GM18502 (cell line): Measurements from ENCODE around the gene HIC2.
"Not testable (repeated sequence)": the region's sequence is repeated elsewhere in the genome, so short reads cannot be mapped to it uniquely, and the experiment has no call there.

Experiments used
- ATAC-seq: cut with Tn5 transposase; IDR thresholded peaks from one replicate; pipeline ENCODE4 v1.9.1; 2021; ENCODE audit warnings: mild to moderate bottlenecking; ENCODE audit not compliant: unreplicated experiment, poor library complexity

Gene HIC2

DNA sequence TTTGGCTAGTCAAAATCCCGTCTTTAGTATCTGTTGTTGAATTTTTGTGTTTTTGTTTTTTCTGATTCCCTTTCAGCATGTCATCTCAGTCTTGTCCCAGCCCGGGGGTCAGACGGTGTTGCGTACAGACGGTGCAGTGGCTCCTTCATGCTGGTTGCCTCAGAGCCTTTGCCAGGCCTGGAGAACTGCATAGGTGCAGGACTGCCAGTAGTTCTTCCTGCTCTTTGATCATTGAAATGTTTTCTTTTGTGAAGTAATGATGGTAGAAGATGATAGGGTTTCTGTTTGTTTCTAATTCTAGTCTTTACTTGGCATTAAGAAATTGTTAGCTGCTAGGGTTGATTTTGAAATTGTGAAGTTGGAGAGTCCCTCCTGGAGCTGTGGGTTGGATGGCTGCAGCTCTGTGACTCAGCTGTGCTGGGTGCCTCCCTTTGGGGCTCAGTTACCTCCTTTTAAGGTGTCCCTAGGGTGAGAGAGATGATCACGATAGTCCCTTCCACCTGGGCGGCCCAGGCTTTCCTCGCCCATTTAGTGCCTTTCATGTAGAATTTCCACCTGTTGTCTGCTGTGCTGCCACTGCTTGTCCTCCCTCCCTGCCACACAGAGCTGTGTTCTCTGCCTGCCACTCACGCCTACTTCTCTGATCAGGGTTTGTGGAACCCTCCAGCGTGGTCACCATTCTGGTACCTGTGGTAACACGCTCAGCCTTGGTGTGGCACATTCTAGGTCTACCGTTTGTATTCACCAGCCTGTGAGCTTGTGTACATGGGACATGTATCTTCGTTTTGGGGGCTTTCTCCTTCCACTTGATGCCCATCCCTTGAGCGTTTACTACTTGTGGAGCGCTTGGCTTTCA, 17.4 kb downstream of the HIC2 start:
- not testable (repeated sequence) for ATAC-seq

- not testable (repeated sequence) for ATAC-seq
Measured at GRCh38 chr22:21435998-21436810, 19.0 kb downstream of the HIC2 start.

GRCh38 chr22:21438013-21438412, 20.8 kb downstream of the HIC2 start:
- not testable (repeated sequence) for ATAC-seq

- not testable (repeated sequence) for ATAC-seq
Measured at GRCh38 chr22:21440018-21440636, 23.0 kb downstream of the HIC2 start.

DNA sequence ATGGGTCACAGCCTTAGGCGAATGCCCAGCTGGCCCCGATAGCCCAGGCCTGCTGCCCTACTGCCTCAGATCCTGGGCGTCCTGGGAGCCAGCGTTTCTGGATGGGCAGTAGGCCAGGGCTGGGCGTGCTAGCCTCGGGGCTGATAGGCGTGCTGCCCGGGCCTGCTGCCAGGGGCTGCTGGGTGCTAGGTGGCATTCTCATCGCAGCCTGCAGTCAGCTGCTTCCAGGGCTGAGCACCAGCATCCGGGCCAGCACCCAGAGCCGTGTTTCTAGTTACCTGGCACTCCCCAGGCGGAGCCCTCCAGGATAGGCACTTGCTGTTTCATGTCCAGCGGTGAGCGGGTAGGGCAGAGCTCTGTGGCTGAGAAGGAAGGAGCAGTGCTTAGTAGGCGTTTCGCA, 23.5 kb downstream of the HIC2 start:
- ATAC-seq, result not testable (repeated sequence)

GRCh38 chr22:21441170-21441569, 24.0 kb downstream of the HIC2 start:
- not testable (repeated sequence) for ATAC-seq

GRCh38 chr22:21442123-21442522, 25.0 kb downstream of the HIC2 start:
- ATAC-seq, result not testable (repeated sequence)

DNA sequence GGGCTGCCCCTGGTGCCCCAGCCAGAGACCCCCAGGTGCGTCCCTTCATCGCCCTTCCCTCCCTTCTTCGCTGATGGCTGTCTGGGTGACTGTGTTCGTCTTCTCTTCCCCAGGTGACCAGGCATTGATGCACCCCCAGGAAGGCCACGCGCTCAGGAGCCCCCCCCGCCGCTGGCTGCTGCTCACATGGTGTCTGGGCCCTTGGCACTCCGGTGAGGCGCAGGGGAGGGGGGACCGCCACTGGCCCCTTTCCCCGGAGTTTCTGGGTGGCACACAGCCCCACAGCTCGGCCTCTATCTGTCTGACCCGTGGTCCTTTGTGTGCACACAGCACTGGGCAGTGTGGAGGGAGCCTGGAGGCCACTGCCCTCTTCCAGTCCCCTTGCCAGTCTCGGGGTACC, 25.5 kb downstream of the HIC2 start:
- not testable (repeated sequence) for ATAC-seq

GRCh38 chr22:21443057-21443734, 26.0 kb downstream of the HIC2 start:
- no peak for ATAC-seq

DNA sequence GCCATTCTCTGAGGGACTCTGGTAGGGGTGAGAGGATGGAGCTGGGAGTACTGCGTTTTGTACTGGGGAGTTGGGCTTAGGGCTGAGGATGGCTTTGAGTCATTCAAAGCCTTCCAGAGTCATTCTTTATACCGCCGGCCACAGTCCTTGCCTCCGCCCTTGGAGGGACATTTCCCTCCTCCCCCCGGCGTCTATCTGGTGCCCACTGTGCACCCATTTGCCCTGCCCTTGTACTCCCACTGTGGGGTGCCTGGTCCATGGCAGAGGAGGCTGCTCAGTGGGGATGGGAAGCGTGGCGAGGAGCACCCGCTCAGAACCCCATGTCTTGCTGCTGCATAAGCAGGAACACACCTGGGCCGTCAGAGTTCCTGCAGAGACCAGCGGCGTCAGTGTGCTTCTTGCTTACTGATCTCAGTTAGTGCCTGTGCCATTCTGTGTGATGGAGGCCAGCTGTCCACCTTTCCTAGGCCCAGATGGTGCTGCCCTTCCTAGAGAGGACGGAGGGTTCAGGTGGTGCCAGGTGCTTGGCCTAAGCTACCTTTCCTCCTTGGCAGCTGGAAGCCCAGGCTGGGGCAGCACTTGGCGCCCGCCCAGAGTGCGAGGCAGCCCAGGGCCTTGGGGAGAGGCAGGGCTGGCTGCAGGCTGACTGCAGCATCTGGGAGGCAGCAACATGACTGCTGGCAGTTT, 26.7 kb downstream of the HIC2 start:
- ATAC-seq, result no peak

- ATAC-seq, result no peak
Measured at GRCh38 chr22:21444701-21445436, 27.7 kb downstream of the HIC2 start.

- no peak for ATAC-seq
Measured at GRCh38 chr22:21445437-21446127, 28.4 kb downstream of the HIC2 start.

- ATAC-seq, result no peak
Measured at GRCh38 chr22:21446128-21446826, 29.1 kb downstream of the HIC2 start.

GRCh38 chr22:21446827-21447690, 29.9 kb downstream of the HIC2 start:
- no peak for ATAC-seq

- no peak for ATAC-seq
Measured at GRCh38 chr22:21447694-21448402, 30.7 kb downstream of the HIC2 start.

- ATAC-seq, result no peak
Measured at GRCh38 chr22:21448627-21449416, 31.7 kb downstream of the HIC2 start.
